Measurements from ENCODE around the gene STK35.

The STK35 gene

DNA sequence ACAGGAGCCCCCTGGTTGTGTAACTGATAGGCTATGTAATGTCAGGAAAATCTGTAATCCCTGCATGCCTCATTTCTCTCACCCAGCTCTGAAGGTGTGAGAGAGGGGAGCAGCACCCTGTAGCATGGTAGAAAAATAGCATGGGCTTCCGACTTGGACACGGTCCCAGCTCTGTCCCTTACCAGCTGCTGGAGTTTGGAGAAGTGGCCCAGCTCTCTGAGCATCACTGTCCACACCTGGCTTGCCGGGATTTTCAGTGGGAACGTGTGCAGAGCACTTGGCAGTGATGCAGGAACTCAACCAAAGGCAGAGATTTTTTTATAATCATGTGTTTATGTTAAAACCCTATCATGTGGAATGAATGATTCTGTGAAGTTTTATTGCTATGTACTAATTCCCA lies 34.6 kb downstream of the STK35 start:
- DNase-seq, result no peak

DNA sequence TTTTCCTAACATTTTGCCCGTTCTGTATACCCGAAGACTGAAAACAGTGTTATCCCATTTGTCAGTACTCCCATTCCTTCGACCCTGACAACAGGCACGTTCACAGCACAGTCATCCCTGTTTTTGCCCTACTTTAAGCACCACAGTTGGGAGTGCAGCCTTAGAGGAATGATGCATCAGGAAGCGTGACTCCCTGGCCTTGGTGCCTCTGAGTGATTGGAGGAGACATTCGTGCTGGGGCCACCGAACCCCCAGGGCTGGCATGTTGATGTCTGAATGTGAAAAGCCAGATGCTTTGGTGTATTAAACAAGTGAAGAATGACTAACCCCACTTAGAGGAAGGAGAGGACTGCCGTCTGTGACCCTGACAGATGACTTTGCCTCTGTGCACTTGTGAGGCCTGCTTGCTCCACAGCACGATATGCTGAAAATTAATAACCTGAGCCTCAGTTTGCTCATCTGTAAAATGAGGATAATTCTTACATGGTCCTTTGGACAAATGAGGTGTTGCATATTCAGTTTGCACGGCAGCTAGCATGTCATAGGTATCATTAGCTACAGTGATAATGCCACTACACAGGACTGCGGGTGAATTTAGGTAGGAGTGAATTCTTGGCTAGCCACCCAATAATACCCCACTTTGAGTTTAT lies 36.0 kb downstream of the STK35 start:
- no peak for DNase-seq

- DNase-seq, result no peak
These were observed 36.8 kb downstream of the STK35 start for GRCh38 chr20:2138396-2138795.

DNA sequence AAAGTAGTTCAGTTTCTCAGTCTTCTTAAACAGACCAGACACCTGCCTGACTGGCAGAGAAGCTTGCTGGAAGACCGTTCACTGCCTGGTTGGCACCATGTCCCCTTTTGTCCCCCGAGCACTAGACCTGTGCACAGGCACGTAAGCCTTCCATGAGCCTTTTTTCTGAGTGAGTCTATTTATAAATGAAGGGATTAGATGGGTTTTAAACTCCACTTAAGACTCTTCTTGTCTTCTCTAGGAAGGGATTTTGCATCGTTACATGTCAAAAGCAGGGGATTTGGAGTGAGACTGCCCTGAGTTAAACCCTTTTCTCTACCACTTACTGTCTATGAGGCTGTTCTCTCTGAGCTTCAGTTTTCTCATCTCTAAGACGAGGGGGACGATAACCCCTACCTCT lies 37.6 kb downstream of the STK35 start:
- no peak for DNase-seq

GRCh38 chr20:2139736-2140135 lies 38.1 kb downstream of the STK35 start:
- DNase-seq, result no peak

DNA sequence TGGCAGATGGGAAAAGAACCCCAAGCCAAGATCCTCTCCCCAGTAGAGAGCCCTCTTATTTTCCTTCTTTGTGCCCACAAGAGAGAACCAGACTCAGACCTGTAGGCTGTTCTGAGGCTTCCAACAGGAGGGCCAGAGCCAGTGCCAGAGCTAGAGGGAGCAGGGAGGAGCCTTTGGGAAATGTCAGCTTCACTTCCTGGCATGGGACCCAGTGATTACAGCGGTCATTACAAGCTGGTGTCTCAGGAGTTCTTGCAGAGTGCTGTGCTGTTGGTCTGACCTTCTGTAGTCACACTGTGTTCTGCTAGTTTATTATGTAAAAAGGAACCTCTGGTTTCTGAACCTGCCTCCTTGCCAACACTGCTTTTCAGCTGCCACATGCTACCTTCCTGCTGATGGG lies 38.9 kb downstream of the STK35 start:
- DNase-seq, result no peak

- peak in 1 of 5 experiments; percentile 23 for DNase-seq
These were observed 40.3 kb downstream of the STK35 start for GRCh38 chr20:2141600-2142575.

GRCh38 chr20:2142649-2143048 lies 41.0 kb downstream of the STK35 start:
- no peak for DNase-seq

DNA sequence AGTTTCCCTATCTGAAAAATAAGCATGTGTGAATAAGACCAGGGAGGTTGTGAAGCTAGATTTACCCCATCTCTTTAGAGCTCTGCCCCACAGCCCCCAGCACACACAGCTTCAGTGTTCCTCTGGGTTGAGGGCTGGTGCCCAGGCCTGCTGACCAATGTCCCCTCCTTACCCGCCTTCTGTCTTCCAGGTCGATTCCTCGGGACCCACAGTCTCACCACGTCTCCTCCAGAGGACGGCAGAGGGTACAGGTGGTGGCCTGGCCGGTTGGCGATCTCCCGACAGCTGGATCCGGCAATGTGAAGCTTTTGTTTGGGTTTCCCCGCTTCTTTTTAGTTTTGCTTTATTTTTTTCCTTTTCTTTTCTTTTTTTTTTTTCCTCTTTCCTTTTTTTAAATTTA lies 42.0 kb downstream of the STK35 start:
- no peak for DNase-seq

GRCh38 chr20:2144850-2145249 lies 43.2 kb downstream of the STK35 start:
- DNase-seq, result no peak

GRCh38 chr20:2145376-2145775 lies 43.7 kb downstream of the STK35 start:
- DNase-seq, result no peak

DNA sequence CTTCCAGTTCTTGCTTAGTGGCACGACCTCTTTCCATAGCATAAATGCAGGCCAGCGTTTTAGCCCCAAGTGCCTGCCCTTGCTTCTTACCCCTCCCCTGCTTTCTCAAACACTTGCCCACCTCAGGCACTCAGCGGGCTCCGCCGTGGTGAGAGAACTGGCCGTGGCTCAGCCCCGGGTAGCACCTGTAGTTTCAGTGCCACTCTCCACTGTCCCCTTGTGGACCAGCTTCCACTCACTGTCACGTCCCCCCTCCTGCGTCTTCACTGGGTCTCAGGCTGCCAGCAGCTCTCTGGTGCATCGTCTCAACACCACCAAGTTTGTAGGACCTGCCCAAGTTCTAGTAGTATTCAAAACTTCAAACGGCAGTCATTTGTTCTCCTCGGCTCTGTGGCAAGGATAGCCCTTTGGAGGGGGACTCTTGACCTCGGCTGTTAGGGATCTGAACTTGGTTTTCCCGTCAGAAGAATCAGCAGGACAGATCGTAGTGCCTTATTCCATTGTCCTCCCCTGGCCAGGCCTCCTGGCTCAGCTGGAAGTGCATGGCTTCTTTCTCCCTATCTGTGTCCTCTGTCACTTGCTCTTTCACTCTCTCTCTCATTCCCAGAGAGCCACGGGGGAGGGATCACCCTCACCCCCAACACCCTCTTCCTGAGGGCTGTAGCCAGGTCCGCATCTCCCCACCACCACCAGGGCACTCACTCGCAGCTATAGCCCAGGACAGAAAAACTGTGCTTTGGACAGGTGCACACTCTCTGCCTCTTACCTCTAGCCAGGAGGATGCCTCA lies 44.6 kb downstream of the STK35 start:
- DNase-seq, result no peak

DNA sequence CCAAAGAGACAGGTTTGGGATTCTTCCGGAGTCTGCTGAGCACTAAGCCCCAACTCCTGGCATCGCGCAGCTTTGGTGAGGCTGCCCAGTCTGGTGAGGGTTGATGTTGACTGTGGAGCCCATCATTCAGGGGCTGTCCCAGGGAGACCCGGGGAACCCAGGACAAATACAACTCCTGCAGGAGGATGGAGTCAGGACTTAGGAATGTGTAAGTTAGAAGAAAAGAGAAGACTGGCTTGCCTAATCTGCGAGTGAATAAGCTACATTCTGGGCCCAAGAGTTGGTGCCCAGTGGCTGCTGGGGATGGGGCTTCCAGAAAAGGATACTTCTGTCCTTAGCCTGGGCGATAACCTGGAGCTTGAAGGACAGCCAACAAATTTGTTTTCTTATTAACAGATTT lies 47.9 kb downstream of the STK35 start:
- DNase-seq, result no peak

- no peak for DNase-seq
These were observed 49.0 kb downstream of the STK35 start for GRCh38 chr20:2150660-2151059.

DNA sequence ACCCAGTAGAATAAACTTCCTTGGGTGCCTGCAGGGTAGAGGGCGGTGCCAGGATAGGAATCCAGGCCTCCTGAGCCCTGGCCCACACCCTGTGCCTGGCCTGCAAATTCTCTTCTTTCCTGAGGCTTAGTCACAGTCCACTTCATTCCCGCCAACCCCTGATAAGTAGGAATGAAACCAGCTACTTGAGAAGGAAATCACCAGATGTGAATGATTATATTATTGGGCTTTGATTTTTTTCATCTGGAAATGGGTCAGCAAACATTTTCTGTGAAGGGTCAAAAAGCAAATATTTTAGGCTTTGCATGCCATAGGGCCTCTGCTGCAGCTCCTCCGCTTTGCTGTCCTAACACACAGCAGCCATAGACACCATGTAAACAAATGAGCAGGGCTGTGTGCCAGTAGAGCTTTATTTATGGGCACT lies 50.2 kb downstream of the STK35 start:
- no peak for DNase-seq

GRCh38 chr20:2152317-2152716 lies 50.7 kb downstream of the STK35 start:
- no peak for DNase-seq

DNA sequence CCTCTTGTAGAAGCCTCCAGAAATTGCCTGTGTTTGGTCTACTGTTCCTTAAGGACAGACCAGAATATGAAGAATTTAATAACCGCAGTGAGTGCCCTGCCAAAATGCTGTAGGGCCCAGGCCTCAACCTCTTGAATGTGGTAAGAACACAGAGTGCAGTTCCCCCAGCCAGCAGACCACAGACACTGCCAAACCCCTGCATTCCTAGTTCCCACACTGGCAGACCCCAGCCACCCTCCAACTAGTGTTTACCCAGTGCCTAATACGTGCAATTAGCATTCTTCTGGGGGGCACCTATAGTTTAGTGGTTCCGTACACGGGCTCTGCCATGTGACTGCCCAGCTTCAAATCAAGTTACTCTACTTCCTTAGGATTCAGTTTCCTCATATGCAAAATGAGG lies 51.7 kb downstream of the STK35 start:
- no peak for DNase-seq

- DNase-seq, result no peak
These were observed 54.6 kb downstream of the STK35 start for GRCh38 chr20:2156224-2156623.

GRCh38 chr20:2156666-2157624 lies 55.3 kb downstream of the STK35 start:
- DNase-seq, result no peak

GRCh38 chr20:2162125-2162822 lies 60.6 kb downstream of the STK35 start:
- DNase-seq, result no peak

GRCh38 chr20:2162823-2163166 lies 61.2 kb downstream of the STK35 start:
- no peak for DNase-seq

- DNase-seq, result no peak
These were observed 61.7 kb downstream of the STK35 start for GRCh38 chr20:2163312-2163711.

Measured in T-helper 2 cell (primary cell).